ENCODE measurements around the gene FKBP8.
A peak's percentile ranks its signal among the peaks of the same experiment; 100 is the strongest.

The FKBP8 gene

DNA sequence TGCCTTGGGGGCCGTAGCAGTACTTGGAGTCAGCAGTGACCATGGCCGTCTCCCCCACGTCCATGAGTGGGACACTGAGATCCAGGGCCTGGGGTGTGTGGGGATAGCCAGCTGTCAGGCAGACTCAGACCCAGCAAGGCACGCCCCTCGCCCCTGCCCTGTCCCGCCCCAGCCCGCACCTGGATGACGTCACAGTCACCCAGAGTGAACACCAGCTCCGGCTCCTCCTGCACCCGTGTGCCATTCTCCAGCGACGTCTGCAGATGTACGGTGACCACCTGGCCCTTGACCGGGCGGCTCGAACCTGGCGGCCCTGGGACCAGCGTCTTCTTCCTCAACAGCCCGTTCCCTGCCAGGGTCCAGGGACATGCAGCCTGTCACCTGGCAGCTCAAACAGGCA lies 4.0 kb downstream of the FKBP8 start:
- FAIRE-seq: no peak
- no peak for DNase-seq (ENCODE audit: insufficient read length, low spot score)
- TF ChIP-seq, protein P1, sequence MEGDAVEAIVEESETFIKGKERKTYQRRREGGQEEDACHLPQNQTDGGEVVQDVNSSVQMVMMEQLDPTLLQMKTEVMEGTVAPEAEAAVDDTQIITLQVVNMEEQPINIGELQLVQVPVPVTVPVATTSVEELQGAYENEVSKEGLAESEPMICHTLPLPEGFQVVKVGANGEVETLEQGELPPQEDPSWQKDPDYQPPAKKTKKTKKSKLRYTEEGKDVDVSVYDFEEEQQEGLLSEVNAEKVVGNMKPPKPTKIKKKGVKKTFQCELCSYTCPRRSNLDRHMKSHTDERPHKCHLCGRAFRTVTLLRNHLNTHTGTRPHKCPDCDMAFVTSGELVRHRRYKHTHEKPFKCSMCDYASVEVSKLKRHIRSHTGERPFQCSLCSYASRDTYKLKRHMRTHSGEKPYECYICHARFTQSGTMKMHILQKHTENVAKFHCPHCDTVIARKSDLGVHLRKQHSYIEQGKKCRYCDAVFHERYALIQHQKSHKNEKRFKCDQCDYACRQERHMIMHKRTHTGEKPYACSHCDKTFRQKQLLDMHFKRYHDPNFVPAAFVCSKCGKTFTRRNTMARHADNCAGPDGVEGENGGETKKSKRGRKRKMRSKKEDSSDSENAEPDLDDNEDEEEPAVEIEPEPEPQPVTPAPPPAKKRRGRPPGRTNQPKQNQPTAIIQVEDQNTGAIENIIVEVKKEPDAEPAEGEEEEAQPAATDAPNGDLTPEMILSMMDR (IDR thresholded peaks at IDR 0.05; ENCODE audit: insufficient read depth, missing control alignments): no peak

DNA sequence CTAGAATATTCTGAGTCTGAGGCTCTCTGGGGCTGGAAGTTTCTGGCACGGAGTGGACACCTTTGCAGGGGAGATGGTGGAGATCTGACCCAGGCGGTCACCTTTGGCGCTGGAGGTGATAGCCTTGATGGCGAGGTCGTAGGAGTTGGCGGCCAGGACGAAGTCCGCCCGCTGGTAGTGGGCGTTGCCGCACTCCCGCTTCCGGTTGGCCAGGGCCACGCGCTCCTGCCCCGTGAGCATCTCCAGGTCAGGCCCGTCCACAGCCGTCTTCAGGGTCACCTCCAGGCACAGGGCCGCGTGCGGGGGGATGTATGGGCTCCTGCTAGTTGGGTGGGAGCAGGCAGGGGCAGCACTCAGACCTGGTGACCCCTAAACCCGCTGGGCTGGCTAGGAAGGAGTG lies 5.3 kb downstream of the FKBP8 start:
- TF ChIP-seq, protein P1 (IDR thresholded peaks at IDR 0.05; ENCODE audit: insufficient read depth, missing control alignments): no peak
- no peak for DNase-seq (ENCODE audit: insufficient read length, low spot score)
- no peak for FAIRE-seq

DNA sequence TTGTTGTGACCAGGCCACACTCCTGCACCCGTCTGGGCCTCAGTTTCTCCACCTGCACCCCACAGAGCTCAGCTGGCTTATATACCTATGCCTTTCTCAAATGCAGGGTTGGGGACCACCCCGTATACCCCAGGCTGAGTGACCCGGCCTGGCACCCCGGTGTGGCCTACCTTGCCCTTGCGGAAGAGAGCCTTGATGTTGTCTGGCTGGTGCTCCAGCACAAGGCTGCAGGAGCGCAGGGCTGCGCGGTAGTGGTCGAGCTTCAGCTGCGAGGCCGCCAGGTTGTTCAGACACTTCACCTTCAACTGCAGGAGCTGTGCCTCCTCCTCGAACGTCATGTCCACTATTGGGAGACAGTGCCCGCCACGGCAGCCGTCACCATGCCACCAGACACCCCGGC lies 5.9 kb downstream of the FKBP8 start:
- FAIRE-seq (no peak), DNase-seq (ENCODE audit: insufficient read length, low spot score) (no peak)
- TF ChIP-seq, protein P1 (IDR thresholded peaks at IDR 0.05; ENCODE audit: insufficient read depth, missing control alignments): no peak

DNA sequence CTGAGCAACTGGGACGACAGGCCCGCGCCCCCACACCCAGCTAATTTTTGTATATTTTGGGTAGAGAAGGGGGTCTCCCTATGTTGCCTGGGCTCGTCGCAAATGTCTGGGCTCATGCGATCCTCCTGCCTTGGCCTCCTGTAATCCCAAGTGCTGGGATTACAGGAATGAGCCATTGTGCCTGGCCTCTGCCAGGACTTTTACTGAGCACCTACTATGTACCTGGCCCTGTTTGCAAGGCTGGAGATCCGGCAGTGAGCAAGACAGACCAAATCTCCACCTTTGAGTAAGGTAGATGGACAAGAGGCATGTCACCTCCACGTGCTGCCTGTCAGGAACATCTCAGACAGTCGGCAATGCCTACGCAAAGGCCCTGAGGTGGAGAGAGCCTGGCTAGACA lies 6.9 kb downstream of the FKBP8 start:
- TF ChIP-seq, protein P1 (IDR thresholded peaks at IDR 0.05; ENCODE audit: insufficient read depth, missing control alignments): no peak
- FAIRE-seq (no peak), DNase-seq (ENCODE audit: insufficient read length, low spot score) (no peak)

DNA sequence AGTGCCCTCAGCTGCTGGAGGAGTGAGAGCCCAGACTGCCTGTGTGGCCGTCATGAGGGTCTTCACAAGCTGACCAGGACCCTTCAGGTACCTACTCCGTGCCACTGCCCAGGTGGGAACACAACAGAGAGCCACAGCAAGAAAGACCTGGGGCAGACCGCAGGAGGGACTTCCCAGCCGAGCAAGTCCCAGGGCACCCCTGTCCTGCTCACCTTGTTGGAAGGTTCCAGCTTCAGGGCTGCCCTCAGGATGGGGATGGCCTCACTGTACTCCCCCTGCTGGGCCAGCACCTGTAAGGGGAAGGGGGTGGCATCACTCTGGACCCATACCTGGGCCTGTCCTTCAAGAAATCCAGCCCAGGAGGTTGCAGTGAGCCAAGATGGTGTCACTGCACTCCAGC lies 10.3 kb downstream of the FKBP8 start:
- DNase-seq (ENCODE audit: insufficient read length, low spot score) (no peak), FAIRE-seq (no peak)
- TF ChIP-seq, protein P1 (IDR thresholded peaks at IDR 0.05; ENCODE audit: insufficient read depth, missing control alignments): no peak

DNA sequence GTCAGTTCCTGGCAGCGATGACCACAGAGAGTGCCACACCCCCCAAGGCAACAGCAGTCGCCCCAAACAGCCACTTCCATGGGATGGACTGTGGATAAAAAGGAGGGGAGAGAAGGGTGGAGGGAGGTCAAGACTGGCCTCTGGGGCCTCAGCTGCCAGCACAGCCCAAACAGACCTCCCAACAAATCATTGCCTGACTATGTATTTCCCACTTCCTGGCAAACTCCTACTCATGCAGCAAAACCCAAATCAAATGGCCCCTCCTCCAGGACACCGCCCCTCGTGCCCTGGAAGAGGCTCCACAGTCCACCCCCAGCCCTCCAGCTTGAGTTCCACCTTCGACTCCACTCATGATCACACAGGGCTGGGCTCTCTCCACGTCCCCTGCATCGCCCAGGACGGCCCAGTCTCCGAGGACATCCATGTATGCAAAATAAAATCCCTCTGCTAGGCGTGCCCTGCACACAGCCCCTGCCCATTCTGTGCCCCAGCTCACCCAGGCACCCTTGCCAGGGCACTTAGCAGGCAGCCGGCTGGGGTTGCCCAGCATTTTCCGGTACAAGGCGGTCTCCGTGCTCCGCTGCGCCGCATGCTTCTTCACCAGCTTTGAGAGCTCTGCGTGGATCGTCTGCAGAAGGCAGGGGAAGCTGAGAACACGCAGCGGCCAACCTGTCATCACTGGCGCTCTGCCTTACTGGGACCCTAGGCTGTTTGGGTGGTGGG lies 11.0 kb downstream of the FKBP8 start:
- TF ChIP-seq, protein P1 (IDR thresholded peaks at IDR 0.05; ENCODE audit: insufficient read depth, missing control alignments): no peak
- FAIRE-seq (no peak), DNase-seq (ENCODE audit: insufficient read length, low spot score) (peak; percentile 7)

DNA sequence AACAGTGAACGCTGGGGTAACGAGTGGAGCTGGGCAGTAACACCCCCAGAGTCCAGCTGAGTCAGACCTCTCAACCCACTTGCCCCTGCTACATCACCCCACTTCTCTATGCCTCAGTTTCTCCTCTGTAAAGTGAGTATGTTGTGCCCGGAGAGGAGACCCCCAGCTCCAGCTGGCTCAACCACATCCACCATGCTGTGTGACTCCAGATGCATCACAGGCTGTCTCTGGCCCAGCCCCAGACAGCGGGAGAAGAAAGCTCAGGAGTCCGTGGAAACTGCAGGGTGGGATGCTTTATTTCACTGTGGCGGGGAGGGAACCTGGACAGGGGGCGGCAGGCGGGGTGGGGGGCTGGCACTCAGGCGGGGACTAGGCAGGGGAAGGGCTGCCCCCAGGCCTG lies 11.9 kb downstream of the FKBP8 start:
- FAIRE-seq (no peak), DNase-seq (ENCODE audit: insufficient read length, low spot score) (peak; percentile 2)
- TF ChIP-seq, protein P1 (IDR thresholded peaks at IDR 0.05; ENCODE audit: insufficient read depth, missing control alignments): no peak
